Endodermal cell (in vitro differentiated cells): ENCODE results near the gene PRKAR1A. TPM values are rescaled to one million over a fixed set of nuclear protein-coding genes. Genes with fewer than 3 reads are reported as not detected.

Experiments used
- DNase-seq: peaks from one replicate; pipeline ENCODE4 v3.0.0-alpha.2; 2017
- H3K27ac ChIP-seq: 2 replicates; pipeline ENCODE4 v1.5.1; 2013; ENCODE audit warnings: mild to moderate bottlenecking, low read depth, low read length, moderate library complexity
- H3K27me3 ChIP-seq: 2 replicates; pipeline ENCODE4 v1.6.1; 2013; ENCODE audit warnings: mild to moderate bottlenecking, low read length, moderate library complexity; ENCODE audit not compliant: insufficient read depth, control insufficient read depth, poor library complexity, severe bottlenecking
- H3K36me3 ChIP-seq: 2 replicates; pipeline ENCODE4 v1.7.0; 2013; ENCODE audit warnings: mild to moderate bottlenecking, low read length, moderate library complexity; ENCODE audit not compliant: control insufficient read depth, insufficient read depth
- H3K4me1 ChIP-seq: one replicate; pipeline ENCODE4 v1.7.0; 2013; ENCODE audit warnings: low read length; ENCODE audit not compliant: control insufficient read depth, insufficient read depth
- H3K4me3 ChIP-seq: 2 replicates; pipeline ENCODE4 v1.5.1; 2013; ENCODE audit warnings: mild to moderate bottlenecking, low read length, moderate library complexity
- H3K9ac ChIP-seq: 2 replicates; pipeline ENCODE4 v1.6.1; 2013; ENCODE audit warnings: mild to moderate bottlenecking, low read length, moderate library complexity; ENCODE audit not compliant: poor library complexity, severe bottlenecking; ENCODE audit errors: extremely low read depth
- H3K9me3 ChIP-seq: 2 replicates; pipeline ENCODE4 v1.6.1; 2013; ENCODE audit warnings: mild to moderate bottlenecking, low read length, moderate library complexity; ENCODE audit not compliant: control insufficient read depth
- H3K27ac Mint-ChIP-seq: 2 replicates; pipeline ENCODE4 v1.8.0; 2020; ENCODE audit warnings: mixed read lengths
- H3K27me3 Mint-ChIP-seq: 2 replicates; pipeline ENCODE4 v1.8.0; 2021; ENCODE audit warnings: mild to moderate bottlenecking, mixed read lengths; ENCODE audit not compliant: insufficient read depth
- H3K36me3 Mint-ChIP-seq: 2 replicates; pipeline ENCODE4 v1.8.0; 2020; ENCODE audit warnings: low read depth, mixed read lengths
- H3K4me1 Mint-ChIP-seq: 2 replicates; pipeline ENCODE4 v1.8.0; 2020; ENCODE audit warnings: mixed read lengths
- H3K4me3 Mint-ChIP-seq: 2 replicates; pipeline ENCODE4 v1.8.0; 2020; ENCODE audit warnings: mild to moderate bottlenecking, moderate library complexity, mixed read lengths
- H3K9me3 Mint-ChIP-seq: 2 replicates; pipeline ENCODE4 v1.8.0; 2020; ENCODE audit warnings: mild to moderate bottlenecking, mixed read lengths
- WGBS, 2 experiments: methylation state at CpG; one replicate each; pipeline versions ENCODE4 v1.1.5 to v1.1.7; 2013; ENCODE audit warnings: missing lambda C conversion rate in 2 of 2, mixed read lengths in 1 of 2; ENCODE audit not compliant: insufficient coverage in 1 of 2, insufficient read length in 1 of 2; 5-methylcytosine and 5-hydroxymethylcytosine counted together
- total RNA-seq, 2 donors: library from RNA; stranded (reverse); fragmentation: NEBNext Ultra II Directional in 1 of 2; extraction: Animal tissue kit (Norgen Biotek cat#: 25700) in 1 of 2; gene quantifications; 2 replicates in 1 of 2; 3 replicates in 1 of 2; pipeline ENCODE4 v1.2.1, GENCODE V29; 2021
- TF ChIP-seq, protein P1 (sequence below): fragments of 200-600 bp; sonication (generic); conservative IDR thresholded peaks from 2 replicates; pipeline ENCODE4 v1.5.0; 2021; ENCODE audit warnings: antibody characterized with exemption, mild to moderate bottlenecking

PRKAR1A gene
- total RNA-seq, 2 donors from 2014 or later = 194 to 227 TPM

DNA sequence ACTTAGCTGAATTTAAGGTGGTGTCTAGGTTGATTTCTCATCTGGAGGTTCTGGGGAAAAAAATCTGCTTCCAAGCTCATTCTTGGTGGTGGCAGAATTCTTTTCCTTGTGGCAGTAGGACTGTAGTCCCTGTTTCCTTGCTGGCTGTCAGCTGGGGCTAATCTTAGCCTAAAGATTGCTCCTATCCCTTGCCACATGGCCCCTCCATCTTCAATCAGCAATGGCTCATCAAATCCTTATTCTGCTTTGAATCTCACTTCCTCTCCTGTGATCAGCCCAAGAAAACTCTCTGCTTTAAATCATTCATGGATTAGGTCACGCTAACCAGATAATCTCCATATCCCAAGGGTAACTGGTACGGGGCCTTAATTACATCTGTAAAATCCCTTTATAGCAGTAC lies 82.3 kb downstream of the PRKAR1A start:
- H3K9me3 ChIP-seq = peaks cover 30% of the 10 kb centered on the region
- no peak for DNase-seq
- peaks cover 5% of the 10 kb centered on the region for H3K4me1 ChIP-seq
- Mint-ChIP-seq H3K27me3 (peaks cover 8% of the 10 kb centered on the region), H3K4me3 (no peak overlapping the region), H3K9me3 (peaks cover 7% of the 10 kb centered on the region), H3K36me3 (peaks cover 75% of the 10 kb centered on the region), H3K4me1 (peaks cover 28% of the 10 kb centered on the region), H3K27ac (no peak overlapping the region)
- WGBS, 2 experiments = 97 to 100% methylated on average over 2 of the region's 2 CpGs
- no peaks in the 10 kb centered on the region for H3K27me3 ChIP-seq
- no peak overlapping the region for H3K9ac ChIP-seq
- H3K27ac ChIP-seq = no peak overlapping the region
- no peak overlapping the region for H3K4me3 ChIP-seq
- H3K36me3 ChIP-seq = peaks cover 82% of the 10 kb centered on the region
- TF ChIP-seq, protein P1, sequence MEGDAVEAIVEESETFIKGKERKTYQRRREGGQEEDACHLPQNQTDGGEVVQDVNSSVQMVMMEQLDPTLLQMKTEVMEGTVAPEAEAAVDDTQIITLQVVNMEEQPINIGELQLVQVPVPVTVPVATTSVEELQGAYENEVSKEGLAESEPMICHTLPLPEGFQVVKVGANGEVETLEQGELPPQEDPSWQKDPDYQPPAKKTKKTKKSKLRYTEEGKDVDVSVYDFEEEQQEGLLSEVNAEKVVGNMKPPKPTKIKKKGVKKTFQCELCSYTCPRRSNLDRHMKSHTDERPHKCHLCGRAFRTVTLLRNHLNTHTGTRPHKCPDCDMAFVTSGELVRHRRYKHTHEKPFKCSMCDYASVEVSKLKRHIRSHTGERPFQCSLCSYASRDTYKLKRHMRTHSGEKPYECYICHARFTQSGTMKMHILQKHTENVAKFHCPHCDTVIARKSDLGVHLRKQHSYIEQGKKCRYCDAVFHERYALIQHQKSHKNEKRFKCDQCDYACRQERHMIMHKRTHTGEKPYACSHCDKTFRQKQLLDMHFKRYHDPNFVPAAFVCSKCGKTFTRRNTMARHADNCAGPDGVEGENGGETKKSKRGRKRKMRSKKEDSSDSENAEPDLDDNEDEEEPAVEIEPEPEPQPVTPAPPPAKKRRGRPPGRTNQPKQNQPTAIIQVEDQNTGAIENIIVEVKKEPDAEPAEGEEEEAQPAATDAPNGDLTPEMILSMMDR = no peak

DNA sequence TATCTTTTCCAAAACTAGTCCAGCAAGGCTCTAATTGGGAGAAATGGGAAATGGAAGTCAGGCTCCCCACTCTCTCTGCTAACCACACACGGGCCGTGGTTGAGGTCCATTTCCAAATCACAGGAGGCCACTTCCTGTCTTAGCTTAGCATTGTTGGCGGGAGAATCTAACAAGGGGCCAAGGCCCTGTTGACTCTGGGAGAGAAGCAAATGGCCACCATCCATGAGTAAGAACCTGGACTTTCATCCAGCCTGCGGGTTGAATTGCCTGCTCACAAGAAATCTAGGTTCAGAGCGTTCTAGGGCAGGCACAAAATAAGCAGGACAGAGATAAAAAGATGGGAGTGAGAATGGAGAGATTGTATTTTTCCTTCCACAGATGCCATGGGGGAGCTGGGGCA lies 83.3 kb downstream of the PRKAR1A start:
- H3K4me1 ChIP-seq = peaks cover 5% of the 10 kb centered on the region
- no peaks in the 10 kb centered on the region for H3K27me3 ChIP-seq
- Mint-ChIP-seq H3K27me3 (peaks cover 11% of the 10 kb centered on the region), H3K36me3 (peaks cover 70% of the 10 kb centered on the region), H3K4me3 (no peak overlapping the region), H3K9me3 (peaks cover 7% of the 10 kb centered on the region), H3K4me1 (peaks cover 30% of the 10 kb centered on the region), H3K27ac (no peak overlapping the region)
- 96 to 100% methylated on average over 2 to 5 of the region's 5 CpGs for WGBS, 2 experiments
- TF ChIP-seq, protein P1 = no peak
- peak overlapping the region; percentile 52 for H3K4me3 ChIP-seq
- H3K36me3 ChIP-seq = peaks cover 74% of the 10 kb centered on the region
- DNase-seq = no peak
- H3K9ac ChIP-seq = no peak overlapping the region
- H3K27ac ChIP-seq = no peak overlapping the region
- peaks cover 21% of the 10 kb centered on the region for H3K9me3 ChIP-seq

DNA sequence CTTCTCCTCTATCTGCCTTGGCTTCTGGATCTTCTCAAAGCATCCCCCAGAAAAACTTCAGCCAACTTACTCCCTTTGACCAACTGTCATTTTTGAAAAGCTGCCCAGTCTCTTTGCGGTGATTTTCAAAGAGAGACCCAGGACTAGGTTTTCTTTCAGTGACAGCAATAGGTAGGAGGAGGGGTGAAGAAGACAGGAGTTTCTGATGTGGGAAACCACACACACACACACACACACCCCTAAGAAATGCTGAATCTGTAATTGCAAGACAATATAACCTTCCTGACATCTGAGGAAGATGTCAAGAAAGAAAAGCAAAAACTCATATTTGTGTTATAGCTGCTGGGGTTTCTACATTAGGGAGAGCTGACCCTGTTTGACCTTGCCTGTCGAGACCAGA lies 83.8 kb downstream of the PRKAR1A start:
- Histone ChIP-seq H3K36me3 (peaks cover 70% of the 10 kb centered on the region), H3K4me1 (peaks cover 5% of the 10 kb centered on the region), H3K27ac (no peak overlapping the region), H3K4me3 (peak overlapping the region; percentile 52), H3K9me3 (peaks cover 17% of the 10 kb centered on the region), H3K9ac (no peak overlapping the region), H3K27me3 (no peaks in the 10 kb centered on the region)
- DNase-seq = no peak
- H3K27me3 Mint-ChIP-seq = peaks cover 11% of the 10 kb centered on the region
- peaks cover 3% of the 10 kb centered on the region for H3K9me3 Mint-ChIP-seq
- TF ChIP-seq, protein P1 = no peak
- no peak overlapping the region for H3K4me3 Mint-ChIP-seq
- WGBS, 2 experiments = 91 to 95% methylated on average over 1 of the region's 2 CpGs
- peaks cover 66% of the 10 kb centered on the region for H3K36me3 Mint-ChIP-seq
- peaks cover 30% of the 10 kb centered on the region for H3K4me1 Mint-ChIP-seq
- H3K27ac Mint-ChIP-seq = no peak overlapping the region
